K562 (cell line): ENCODE data around the gene MDP1. TPM values are rescaled to one million over a fixed set of nuclear protein-coding genes. Genes with fewer than 3 reads are reported as not detected.

Source experiments
- ATAC-seq: fragments of 200-7000 bp; cut with Tn5 transposase; 3 replicates; pipeline ENCODE4 v1.9.1; 2020; ENCODE audit warnings: moderate library complexity
- BruUV-seq: library from RNA; stranded (reverse); fragments of 400-500 nt; replicated peaks from 2 replicates; lab custom pipeline; 2021; lab: Mats Ljungman, UMichigan
- CTCF ChIA-PET: fragments of 300-600 bp; formaldehyde crosslinking; extraction: SDS; loops from one replicate; lab custom pipeline; 2021; ENCODE audit warnings: low intra/inter-chr PET ratio; lab: Yijun Ruan, JAX
- POLR2A ChIA-PET: fragments of 300-600, 350-650 bp; sonication (Branson Sonifier 250); formaldehyde crosslinking; extraction: SDS; loops from one replicate; lab custom pipeline; 2021; ENCODE audit warnings: antibody characterized with exemption, inconsistent platforms; lab: Yijun Ruan, JAX
- DNase-seq, 4 experiments: peaks; one replicate each; pipeline versions ENCODE4 v3.0.0 to v3.0.0-alpha.2; 2011 to 2018; ENCODE audit warnings: low spot score in 3 of 4, mixed read lengths in 3 of 4; ENCODE audit errors: extremely low read depth in 1 of 4
- FAIRE-seq: peaks from 2 replicates; lab custom pipeline; 2011; peaks lifted over from hg19 to GRCh38; lab: Jason Lieb, UNC
- H2AFZ ChIP-seq: 2 replicates; pipeline ENCODE4 v1.6.0; 2011; ENCODE audit warnings: low read depth, low read length, control low read depth, inconsistent platforms
- H3K27ac ChIP-seq: fragments of 200-600 bp; 3 replicates; pipeline ENCODE4 v1.8.0; 2011; ENCODE audit warnings: low read depth, mild to moderate bottlenecking, control low read depth, inconsistent platforms, low read length, moderate library complexity, mixed read lengths; ENCODE audit errors: extremely low read depth
- H3K27me3 ChIP-seq, 2 experiments: fragments of 300-600 bp in 1 of 2; 2 replicates in 1 of 2; 3 replicates in 1 of 2; pipeline versions ENCODE4 v1.6.0 to v1.8.0; 2011; ENCODE audit warnings: inconsistent platforms in 2 of 2, low read length in 2 of 2, mild to moderate bottlenecking in 1 of 2, mixed read lengths in 1 of 2, moderate library complexity in 1 of 2; ENCODE audit not compliant: control insufficient read depth in 2 of 2, insufficient read depth in 2 of 2
- H3K36me3 ChIP-seq: fragments of 300-600 bp; 3 replicates; pipeline ENCODE4 v1.8.0; 2011; ENCODE audit warnings: mild to moderate bottlenecking, low read length, inconsistent platforms; ENCODE audit not compliant: control insufficient read depth, insufficient read depth
- H3K4me1 ChIP-seq, 2 experiments: fragments of 200-600 bp in 1 of 2; replicated peaks in 1 of 2; 2 replicates in 1 of 2; 3 replicates in 1 of 2; pipeline versions ENCODE4 v1.5.1 to v1.8.0; 2011; ENCODE audit warnings: inconsistent platforms in 2 of 2, low read length in 2 of 2, mild to moderate bottlenecking in 1 of 2, mixed read lengths in 1 of 2, moderate library complexity in 1 of 2; ENCODE audit not compliant: control insufficient read depth in 2 of 2, insufficient read depth in 2 of 2
- H3K4me2 ChIP-seq: 2 replicates; pipeline ENCODE4 v1.6.1; 2011; ENCODE audit warnings: low read length, control low read depth, inconsistent platforms, mixed read lengths; ENCODE audit not compliant: insufficient read depth
- H3K4me3 ChIP-seq: fragments of 200-600 bp; sonication (generic), shearing (Covaris generic); 2 replicates; pipeline ENCODE4 v1.5.1; 2016; ENCODE audit warnings: control low read depth, inconsistent platforms
- H3K79me2 ChIP-seq: fragments of 200-600 bp; 3 replicates; pipeline ENCODE4 v1.8.0; 2011; ENCODE audit warnings: low read length, inconsistent platforms; ENCODE audit not compliant: control insufficient read depth, insufficient read depth
- H3K9ac ChIP-seq, 2 experiments: 2 replicates each; pipeline versions ENCODE4 v1.6.0 to v1.6.1; 2011; ENCODE audit warnings: low read depth in 2 of 2, low read length in 2 of 2, control low read depth in 1 of 2, inconsistent platforms in 1 of 2, mild to moderate bottlenecking in 1 of 2, mixed read lengths in 1 of 2; ENCODE audit not compliant: insufficient read depth in 1 of 2
- H3K9me1 ChIP-seq: one replicate; pipeline ENCODE4 v1.6.0; 2011; ENCODE audit warnings: inconsistent platforms, mild to moderate bottlenecking, low read length, moderate library complexity; ENCODE audit not compliant: control insufficient read depth, insufficient read depth
- H3K9me3 ChIP-seq: replicated peaks from 2 replicates; pipeline ENCODE4 v1.5.1; 2011; ENCODE audit warnings: low read depth, low read length, inconsistent platforms; ENCODE audit not compliant: control insufficient read depth, insufficient read depth
- H4K20me1 ChIP-seq: replicated peaks from 2 replicates; pipeline ENCODE4 v1.6.1; 2011; ENCODE audit warnings: low read length, inconsistent platforms, mixed read lengths; ENCODE audit not compliant: control insufficient read depth, insufficient read depth
- ATF1 ChIP-seq, 2 experiments: fragments of 450-650 bp in 1 of 2; IDR thresholded peaks; 2 replicates each; pipeline ENCODE4 v1.6.1; 2016; ENCODE audit warnings: missing compliant biosample characterization in 1 of 2, missing genetic modification characterization in 1 of 2
- MEIS2 ChIP-seq: fragments of 450-650 bp; IDR thresholded peaks from 2 replicates; pipeline ENCODE4 v1.6.1; 2014; ENCODE audit warnings: mild to moderate bottlenecking; ENCODE audit not compliant: partially characterized antibody
- SRSF7 ChIP-seq: fragments of 200-400 bp; formaldehyde crosslinking; optimal IDR thresholded peaks from 2 replicates; pipeline ENCODE3; 2017; ENCODE audit warnings: mild to moderate bottlenecking, low read depth, low read length
- STAT6 ChIP-seq: sonication (generic); formaldehyde crosslinking; IDR thresholded peaks from 2 replicates; pipeline ENCODE4 v1.8.1; 2023; ENCODE audit warnings: mild to moderate bottlenecking, missing genetic modification reagents
- WHSC1 ChIP-seq: IDR thresholded peaks from one replicate; pipeline ENCODE4 v1.6.1; 2012; ENCODE audit warnings: low read length, control low read depth, inconsistent platforms
- ZEB2 ChIP-seq: fragments of 450-650 bp; IDR thresholded peaks from 2 replicates; pipeline ENCODE4 v1.6.1; 2016
- ZNF24 ChIP-seq: fragments of 450-650 bp; IDR thresholded peaks from 2 replicates; pipeline ENCODE4 v1.6.1; 2016
- WGBS: fragments of 100-300 bp; shearing (Covaris generic); methylation state at CpG from one replicate; pipeline ENCODE4 v1.1.6; 2016; ENCODE audit warnings: low coverage, mixed read lengths; ENCODE audit not compliant: insufficient coverage; ENCODE audit errors: missing lambda C conversion rate; 5-methylcytosine and 5-hydroxymethylcytosine counted together
- in situ Hi-C: fragments of 300-500 bp; cut with MboI; formaldehyde crosslinking; loops from 4 replicates; pipeline ENCODE4 v1.15.0; 2018; ENCODE audit warnings: inconsistent platforms, mixed read lengths
- intact Hi-C: fragments of 100-400 bp; cut with micrococcal nuclease; formaldehyde crosslinking; loops from 2 replicates; pipeline ENCODE4 v1.14.2; 2022
- polyA plus RNA-seq, 8 experiments: library from polyadenylated mRNA; depleted of rRNA in 4 of 8; stranded (reverse) in 5 of 8; unstranded in 3 of 8; fragments of >200 nt; fragmentation: Nextera tagmentation in 2 of 8; fragmentation: Illumina TruSeq in 1 of 8; extraction: Ambion mirVana in 2 of 8; extraction: Trizol in 1 of 8; gene quantifications; 2 replicates each; pipeline versions ENCODE4 v1.2.1 to v1.2.3, GENCODE V29; 2011 to 2014; ENCODE audit warnings: inconsistent platforms in 1 of 8, missing spikeins in 1 of 8
- total RNA-seq, 7 experiments: library from RNA; depleted of rRNA in 6 of 7; stranded (reverse); fragments of >200 nt in 6 of 7; fragmentation: Illumina TruSeq in 2 of 7; extraction: Trizol in 2 of 7; gene quantifications; 2 replicates each; pipeline versions ENCODE4 v1.2.1 to v1.2.3, GENCODE V29; 2011 to 2021; ENCODE audit warnings: low replicate concordance in 1 of 7

MDP1 gene
- total and polyA plus RNA-seq, 9 of the 15 experiments (the other 6 are each of a cell fraction or from before 2014, with no cell fraction given) = 2.7 to 29.6 (median 11.0) TPM

GRCh38 chr14:24177041-24177825 is 38.6 kb downstream of the MDP1 start (continued):
- TF ChIP-seq SRSF7 (no peak), MEIS2 (no peak), ATF1 (CRISPR knock-in tag; IDR thresholded peaks at IDR 0.05) (no peak), ATF1 (tag; IDR thresholded peaks at IDR 0.05) (no peak), ZEB2 (no peak), WHSC1 (no peak)

GRCh38 chr14:24176599-24176998 is 39.3 kb downstream of the MDP1 start:
- ATAC-seq = no peak
- CTCF ChIA-PET = no interaction called here
- 93% methylated on average over 4 of the region's 5 CpGs for WGBS

More at GRCh38 chr14:24176599-24176998, 39.3 kb downstream of the MDP1 start:
- FAIRE-seq = no peak
- Histone ChIP-seq H3K4me1 (no peaks in the 10 kb centered on the region; a peak in 3 of 5 replicates), H3K36me3 (peaks cover 31% of the 10 kb centered on the region; the same call in 2 of the 3 replicates), H3K9me3 (no peaks in the 10 kb centered on the region), H3K27me3 (no peaks in the 10 kb centered on the region), H3K27ac (no peak overlapping the region), H3K79me2 (no peaks in the 10 kb centered on the region), H3K4me2 (no peak overlapping the region), H3K9ac (peak overlapping the region in 1 of 2 experiments; percentile 68; a peak in 1 of 4 replicates), H2AFZ (no peak overlapping the region), H3K4me3 (no peak overlapping the region), H3K9me1 (no peaks in the 10 kb centered on the region), H4K20me1 (no peaks in the 10 kb centered on the region)
- TF ChIP-seq ZNF24 = no peak
- no peak for TF ChIP-seq STAT6
- POLR2A ChIA-PET = no interaction called here
- intact Hi-C loops (no loop called here), in situ Hi-C loops (no loop called here)
- no TSS peak for BruUV-seq
- DNase-seq = no peak
